DMS79 treated with DMSO at 0.1 percent for 48 hours (cell line): ENCODE data around the gene NSL1.
"Not testable (repeated sequence)": the region's sequence is repeated elsewhere in the genome, so short reads cannot be mapped to it uniquely, and the experiment has no call there.

Experiments used
- DNase-seq: peaks from one replicate; lab custom pipeline; 2025; lab: John Stamatoyannopoulos, UW

The NSL1 gene

GRCh38 chr1:212791676-212792395, at the start of gene NSL1, which contains the start of gene TATDN3:
NSL1 (minus strand) TSS chr1:212791777; CDS start chr1:212791763, 14 bp downstream.
TATDN3 (plus strand) TSS chr1:212791894; CDS start chr1:212791922, 28 bp downstream.
- DNase-seq, result peak; percentile 92

GRCh38 chr1:212838145-212838544, 46.6 kb upstream of the NSL1 start:
- DNase-seq, result no peak

GRCh38 chr1:212833211-212834207, 41.9 kb upstream of the NSL1 start:
- DNase-seq, result not testable (repeated sequence)

GRCh38 chr1:212828395-212828794, 36.8 kb upstream of the NSL1 start:
- no peak for DNase-seq

- DNase-seq, result no peak
Observed at GRCh38 chr1:212827831-212828278, 36.3 kb upstream of the NSL1 start.

GRCh38 chr1:212827171-212827776, 35.7 kb upstream of the NSL1 start:
- no peak for DNase-seq

GRCh38 chr1:212825798-212826452, 34.3 kb upstream of the NSL1 start:
- no peak for DNase-seq

GRCh38 chr1:212824201-212824600, 32.6 kb upstream of the NSL1 start:
- no peak for DNase-seq

GRCh38 chr1:212822956-212823355, 31.4 kb upstream of the NSL1 start:
- DNase-seq, result no peak

- no peak for DNase-seq
Observed at GRCh38 chr1:212820969-212821368, 29.4 kb upstream of the NSL1 start.

- no peak for DNase-seq
Observed at GRCh38 chr1:212819726-212820125, 28.1 kb upstream of the NSL1 start.

GRCh38 chr1:212816567-212817278, 25.1 kb upstream of the NSL1 start:
- DNase-seq, result no peak

GRCh38 chr1:212814537-212815334, 23.2 kb upstream of the NSL1 start:
- DNase-seq, result no peak

GRCh38 chr1:212805767-212806166, 14.2 kb upstream of the NSL1 start:
- DNase-seq, result no peak

GRCh38 chr1:212797681-212798080, 6.1 kb upstream of the NSL1 start:
- DNase-seq, result no peak

- no peak for DNase-seq
Observed at GRCh38 chr1:212794561-212795014, 3.0 kb upstream of the NSL1 start.

- peak; percentile 20 for DNase-seq
Observed at GRCh38 chr1:212792396-212792908, 875 bp upstream of the NSL1 start.

GRCh38 chr1:212791261-212791675, 309 bp downstream of the NSL1 start:
- DNase-seq, result no peak

GRCh38 chr1:212785871-212786270, 5.7 kb downstream of the NSL1 start:
- no peak for DNase-seq

GRCh38 chr1:212783976-212784375, 7.6 kb downstream of the NSL1 start:
- DNase-seq, result no peak
